ENCODE measurements around the gene ARHGAP18. TPM values are rescaled to one million over a fixed set of nuclear protein-coding genes. Genes with fewer than 3 reads are reported as not detected.

Gene ARHGAP18
- total and polyA plus RNA-seq, 2 experiments from 2014 or later: 0.45 to 1.3 TPM

- TF ChIP-seq CTCF (IDR thresholded peaks at IDR 0.05; ENCODE audit: low read depth, low read length): no peak
- H3K4me3 ChIP-seq: no peak overlapping the region
- no peaks in the 10 kb centered on the region for H3K36me3 ChIP-seq
- no peaks in the 10 kb centered on the region for H3K4me1 ChIP-seq (ENCODE audit: low read depth)
- no peak overlapping the region for H3K27ac ChIP-seq
- H3K9me3 ChIP-seq (ENCODE audit: low read depth): no peaks in the 10 kb centered on the region
- H3K27me3 ChIP-seq: no peaks in the 10 kb centered on the region
- no peak for DNase-seq (ENCODE audit: low read depth in 1 of 2, low spot score in 1 of 2)
Measured at GRCh38 chr6:129599467-129599866, 110.5 kb downstream of the ARHGAP18 start.

- Histone ChIP-seq H3K4me3 (no peak overlapping the region), H3K9me3 (ENCODE audit: low read depth) (no peaks in the 10 kb centered on the region), H3K36me3 (no peaks in the 10 kb centered on the region), H3K4me1 (ENCODE audit: low read depth) (no peaks in the 10 kb centered on the region), H3K27ac (no peak overlapping the region), H3K27me3 (no peaks in the 10 kb centered on the region)
- TF ChIP-seq CTCF (IDR thresholded peaks at IDR 0.05; ENCODE audit: low read depth, low read length): peak; percentile 62
- peak; percentile 63 to 87 for DNase-seq (ENCODE audit: low read depth in 1 of 2, low spot score in 1 of 2)
Measured at GRCh38 chr6:129598244-129599187, 111.5 kb downstream of the ARHGAP18 start.

GRCh38 chr6:129597023-129597713 lies 112.8 kb downstream of the ARHGAP18 start:
- Histone ChIP-seq H3K27ac (no peak overlapping the region), H3K4me3 (no peak overlapping the region), H3K9me3 (ENCODE audit: low read depth) (no peaks in the 10 kb centered on the region), H3K36me3 (no peaks in the 10 kb centered on the region), H3K27me3 (no peaks in the 10 kb centered on the region), H3K4me1 (ENCODE audit: low read depth) (no peaks in the 10 kb centered on the region)
- no peak for TF ChIP-seq CTCF (IDR thresholded peaks at IDR 0.05; ENCODE audit: low read depth, low read length)
- no peak for DNase-seq (ENCODE audit: low read depth in 1 of 2, low spot score in 1 of 2)

- no peaks in the 10 kb centered on the region for H3K36me3 ChIP-seq
Measured at GRCh38 chr6:129596522-129596921, 113.5 kb downstream of the ARHGAP18 start.

GRCh38 chr6:129593233-129593564 lies 116.8 kb downstream of the ARHGAP18 start:
- Histone ChIP-seq H3K4me1 (ENCODE audit: low read depth) (no peaks in the 10 kb centered on the region), H3K27me3 (no peaks in the 10 kb centered on the region), H3K36me3 (no peaks in the 10 kb centered on the region), H3K27ac (no peak overlapping the region), H3K4me3 (no peak overlapping the region), H3K9me3 (ENCODE audit: low read depth) (no peaks in the 10 kb centered on the region)
- no peak for TF ChIP-seq CTCF (IDR thresholded peaks at IDR 0.05; ENCODE audit: low read depth, low read length)
- DNase-seq (ENCODE audit: low read depth in 1 of 2, low spot score in 1 of 2): peak in 1 of 2 donors; percentile 61

More at GRCh38 chr6:129596522-129596921, 113.5 kb downstream of the ARHGAP18 start:
- no peaks in the 10 kb centered on the region for H3K9me3 ChIP-seq (ENCODE audit: low read depth)
- H3K27ac ChIP-seq: no peak overlapping the region
- no peak overlapping the region for H3K4me3 ChIP-seq
- no peak for DNase-seq (ENCODE audit: low read depth in 1 of 2, low spot score in 1 of 2)
- H3K4me1 ChIP-seq (ENCODE audit: low read depth): no peaks in the 10 kb centered on the region
- TF ChIP-seq CTCF (IDR thresholded peaks at IDR 0.05; ENCODE audit: low read depth, low read length): no peak
- H3K27me3 ChIP-seq: no peaks in the 10 kb centered on the region
